Activated CD8-positive, alpha-beta memory T cell treated with anti-CD3 and anti-CD28 coated beads for 48 hours (primary cell): ENCODE data around the gene CNFN.
A peak's percentile ranks its signal among the peaks of the same experiment; 100 is the strongest.

Experiments used
- DNase-seq, 3 experiments: peaks; one replicate each; pipeline ENCODE4 v3.0.0-alpha.2; 2020; ENCODE audit warnings: low read depth in 2 of 3, low spot score in 2 of 3

The CNFN gene

GRCh38 chr19:42389899-42390298 lies at the start of gene CNFN:
TSS of gene CNFN (minus strand) at chr19:42390297. CDS start at chr19:42389037, 1,260 bp downstream.
- DNase-seq, result no peak

- DNase-seq, result no peak
Observed at GRCh38 chr19:42436006-42436405, 45.9 kb upstream of the CNFN start.

- DNase-seq, result no peak
Observed at GRCh38 chr19:42435316-42435715, 45.2 kb upstream of the CNFN start.

- no peak for DNase-seq
Observed at GRCh38 chr19:42433503-42434260, 43.6 kb upstream of the CNFN start.

GRCh38 chr19:42431486-42431885 lies 41.4 kb upstream of the CNFN start:
- no peak for DNase-seq

- no peak for DNase-seq
Observed at GRCh38 chr19:42428676-42429075, 38.6 kb upstream of the CNFN start.

GRCh38 chr19:42427313-42427712 lies 37.2 kb upstream of the CNFN start, which contains the start of gene LIPE:
TSS of gene LIPE (minus strand) at chr19:42427388. CDS start at chr19:42427149, 239 bp downstream.
- no peak for DNase-seq

- no peak for DNase-seq
Observed at GRCh38 chr19:42426643-42427042, 36.5 kb upstream of the CNFN start.

GRCh38 chr19:42424712-42425131 lies 34.6 kb upstream of the CNFN start:
- no peak for DNase-seq

- DNase-seq, result no peak
Observed at GRCh38 chr19:42424345-42424707, 34.2 kb upstream of the CNFN start.

- peak; percentile 80 to 84 (median 83) for DNase-seq
Observed at GRCh38 chr19:42423462-42424344, 33.6 kb upstream of the CNFN start.

- peak in 2 of 3 experiments; percentile 19 to 26 for DNase-seq
Observed at GRCh38 chr19:42422901-42423461, 32.9 kb upstream of the CNFN start.

GRCh38 chr19:42422092-42422900 lies 32.2 kb upstream of the CNFN start:
- DNase-seq, result no peak

- no peak for DNase-seq
Observed at GRCh38 chr19:42421591-42422031, 31.5 kb upstream of the CNFN start.

GRCh38 chr19:42421101-42421500 lies 31.0 kb upstream of the CNFN start:
- DNase-seq, result no peak

GRCh38 chr19:42420055-42420544 lies 30.0 kb upstream of the CNFN start:
- peak in 1 of 3 experiments; percentile 45 for DNase-seq

- DNase-seq, result no peak
Observed at GRCh38 chr19:42419309-42419708, 29.2 kb upstream of the CNFN start.

- no peak for DNase-seq
Observed at GRCh38 chr19:42412661-42413076, 22.6 kb upstream of the CNFN start.

- DNase-seq, result no peak
Observed at GRCh38 chr19:42412227-42412626, 22.1 kb upstream of the CNFN start.

GRCh38 chr19:42411581-42412178 lies 21.6 kb upstream of the CNFN start:
- no peak for DNase-seq
